T-helper 17 cell (primary cell): ENCODE data around the gene EDIL3. TPM values are rescaled to one million over a fixed set of nuclear protein-coding genes. Genes with fewer than 3 reads are reported as not detected.

Source experiments
- ATAC-seq: fragments of 150-1000 bp; cut with Tn5 transposase; 2 replicates; pipeline ENCODE4 v1.10.0; 2021; ENCODE audit warnings: mild to moderate bottlenecking, moderate library complexity
- DNase-seq, 3 donors: peaks; one replicate each; pipeline versions ENCODE4 v3.0.0 to v3.0.0-alpha.2; 2020 to 2021
- H3K9me3 ChIP-seq: one replicate; pipeline ENCODE4 v1.7.0; 2013; ENCODE audit warnings: low read length, mild to moderate bottlenecking; ENCODE audit not compliant: control insufficient read depth, poor library complexity, severe bottlenecking
- H3K27ac Mint-ChIP-seq: one replicate; pipeline ENCODE4 v1.8.0; 2022; ENCODE audit warnings: mild to moderate bottlenecking, moderate library complexity, mixed read lengths
- H3K27me3 Mint-ChIP-seq: one replicate; pipeline ENCODE4 v1.8.0; 2022; ENCODE audit warnings: mixed read lengths
- H3K36me3 Mint-ChIP-seq: one replicate; pipeline ENCODE4 v1.8.0; 2022; ENCODE audit warnings: low read depth, mixed read lengths
- H3K4me1 Mint-ChIP-seq: one replicate; pipeline ENCODE4 v1.8.0; 2022; ENCODE audit warnings: mild to moderate bottlenecking, mixed read lengths
- H3K4me3 Mint-ChIP-seq: one replicate; pipeline ENCODE4 v1.8.0; 2022; ENCODE audit warnings: mild to moderate bottlenecking, moderate library complexity, mixed read lengths
- total RNA-seq, 4 donors: library from RNA in 2 of 4; stranded (reverse) in 2 of 4; gene quantifications; one replicate each; pipeline ENCODE4 v1.2.3 and lab custom pipeline; 2022 to 2026

The EDIL3 gene
- total RNA-seq, 2 donors from 2014 or later: not detected

GRCh38 chr5:83956386-83956785 lies 428.3 kb downstream of the EDIL3 start:
- no peaks in the 10 kb centered on the region for H3K4me1 Mint-ChIP-seq
- DNase-seq (no peak), ATAC-seq (no peak)
- H3K4me3 Mint-ChIP-seq: no peak overlapping the region
- no peaks in the 10 kb centered on the region for H3K36me3 Mint-ChIP-seq
- no peaks in the 10 kb centered on the region for H3K27me3 Mint-ChIP-seq
- no peaks in the 10 kb centered on the region for H3K9me3 ChIP-seq
- H3K27ac Mint-ChIP-seq: no peak overlapping the region

- ATAC-seq (no peak), DNase-seq (no peak)
- Mint-ChIP-seq H3K27me3 (no peaks in the 10 kb centered on the region), H3K4me1 (no peaks in the 10 kb centered on the region), H3K27ac (no peak overlapping the region), H3K4me3 (no peak overlapping the region), H3K36me3 (no peaks in the 10 kb centered on the region)
- no peaks in the 10 kb centered on the region for H3K9me3 ChIP-seq
Measured at GRCh38 chr5:83955916-83956315, 428.8 kb downstream of the EDIL3 start.

GRCh38 chr5:83947763-83948162 lies 436.9 kb downstream of the EDIL3 start:
- Mint-ChIP-seq H3K27ac (no peak overlapping the region), H3K36me3 (no peaks in the 10 kb centered on the region), H3K27me3 (no peaks in the 10 kb centered on the region), H3K4me3 (no peak overlapping the region), H3K4me1 (no peaks in the 10 kb centered on the region)
- no peaks in the 10 kb centered on the region for H3K9me3 ChIP-seq
- DNase-seq (no peak), ATAC-seq (no peak)

DNA sequence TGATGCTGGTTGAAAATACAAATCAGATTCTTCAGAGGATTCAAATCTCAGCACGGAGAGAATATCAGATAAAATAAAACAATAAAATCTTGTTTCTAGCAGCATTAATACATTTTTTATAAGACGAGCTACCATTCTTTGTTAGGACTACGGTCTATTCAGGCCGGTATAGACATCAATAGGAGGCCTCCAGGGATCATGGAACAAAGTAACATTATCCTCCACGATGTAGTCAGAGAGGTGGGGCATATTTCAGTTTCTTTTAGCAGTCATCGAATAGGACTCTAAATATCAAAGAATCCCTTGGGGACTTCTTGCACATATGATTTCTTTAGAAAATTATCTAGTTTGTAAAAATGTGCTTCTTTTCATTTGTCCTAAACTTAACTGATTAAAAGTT lies 438.2 kb downstream of the EDIL3 start:
- Mint-ChIP-seq H3K4me3 (no peak overlapping the region), H3K27me3 (no peaks in the 10 kb centered on the region), H3K27ac (no peak overlapping the region), H3K36me3 (no peaks in the 10 kb centered on the region), H3K4me1 (no peaks in the 10 kb centered on the region)
- ATAC-seq: no peak
- no peak for DNase-seq
- no peaks in the 10 kb centered on the region for H3K9me3 ChIP-seq

DNA sequence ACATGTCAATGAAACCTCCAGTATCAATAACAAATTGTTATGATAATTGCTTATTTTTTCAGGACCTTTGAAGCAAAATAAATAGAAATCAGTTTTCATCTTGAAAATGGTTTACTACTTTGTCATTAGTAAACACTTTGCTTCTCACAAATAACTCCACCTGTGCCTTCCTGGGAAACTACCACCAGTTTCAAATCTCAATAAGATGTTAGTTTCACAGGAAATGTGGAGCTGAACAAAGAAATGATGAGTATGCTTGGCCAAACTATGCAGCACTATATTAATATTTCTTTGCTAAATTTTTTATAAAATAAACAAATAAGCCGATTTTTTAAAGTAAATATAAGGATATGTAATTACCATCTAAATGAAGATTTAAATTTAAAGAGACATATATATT lies 442.5 kb downstream of the EDIL3 start:
- Mint-ChIP-seq H3K36me3 (no peaks in the 10 kb centered on the region), H3K4me1 (no peaks in the 10 kb centered on the region), H3K27ac (no peak overlapping the region), H3K27me3 (no peaks in the 10 kb centered on the region), H3K4me3 (no peak overlapping the region)
- no peaks in the 10 kb centered on the region for H3K9me3 ChIP-seq
- DNase-seq (no peak), ATAC-seq (no peak)

DNA sequence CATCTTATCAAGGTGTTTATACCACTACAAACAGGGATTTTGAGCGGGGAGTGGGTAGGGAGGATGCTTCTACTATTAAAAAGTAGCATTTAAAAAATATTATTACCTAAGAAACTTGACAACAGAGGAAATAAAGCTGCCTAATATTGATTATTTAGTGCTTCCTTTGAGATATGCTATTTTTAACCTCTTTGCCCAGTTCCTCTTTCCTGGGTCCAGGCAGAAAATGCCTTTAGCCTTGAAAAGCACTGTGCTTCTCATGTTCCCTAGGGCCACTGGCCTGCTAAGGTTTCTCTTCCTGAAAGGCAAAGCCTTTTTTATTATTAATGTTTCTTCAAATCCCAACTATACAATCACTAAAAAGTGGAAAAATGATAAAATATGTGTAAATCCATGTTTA lies 446.8 kb downstream of the EDIL3 start:
- H3K36me3 Mint-ChIP-seq: no peaks in the 10 kb centered on the region
- no peaks in the 10 kb centered on the region for H3K4me1 Mint-ChIP-seq
- no peak overlapping the region for H3K4me3 Mint-ChIP-seq
- H3K9me3 ChIP-seq: no peaks in the 10 kb centered on the region
- H3K27me3 Mint-ChIP-seq: no peaks in the 10 kb centered on the region
- ATAC-seq: no peak
- H3K27ac Mint-ChIP-seq: no peak overlapping the region
- no peak for DNase-seq

DNA sequence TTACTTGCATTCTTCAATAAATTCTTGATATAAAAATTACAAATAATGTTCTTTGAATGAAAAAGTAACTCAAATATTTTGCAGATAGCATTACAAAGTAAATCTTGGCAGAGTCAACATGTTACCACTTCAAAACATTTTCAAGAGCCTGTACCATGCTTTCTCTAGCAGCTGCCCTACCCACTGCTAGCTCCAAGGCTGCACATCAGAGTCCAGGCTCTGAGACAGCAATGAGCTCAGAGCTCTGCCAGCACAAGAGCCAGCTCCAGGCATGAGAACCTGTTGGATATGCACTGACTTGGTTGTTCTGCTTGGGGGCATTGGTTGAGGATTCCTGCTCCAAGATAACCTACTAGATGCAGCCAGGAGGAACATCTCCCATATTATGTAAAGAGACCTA lies 452.7 kb downstream of the EDIL3 start:
- Mint-ChIP-seq H3K27me3 (no peaks in the 10 kb centered on the region), H3K4me3 (no peak overlapping the region), H3K36me3 (no peaks in the 10 kb centered on the region), H3K4me1 (no peaks in the 10 kb centered on the region), H3K27ac (no peak overlapping the region)
- no peaks in the 10 kb centered on the region for H3K9me3 ChIP-seq
- ATAC-seq (no peak), DNase-seq (no peak)

- ATAC-seq: no peak
- H3K4me1 Mint-ChIP-seq: no peaks in the 10 kb centered on the region
- DNase-seq: peak in 1 of 3 donors; percentile 16
- no peaks in the 10 kb centered on the region for H3K27me3 Mint-ChIP-seq
- no peaks in the 10 kb centered on the region for H3K9me3 ChIP-seq
- no peaks in the 10 kb centered on the region for H3K36me3 Mint-ChIP-seq
- H3K27ac Mint-ChIP-seq: no peak overlapping the region
- H3K4me3 Mint-ChIP-seq: no peak overlapping the region
Measured at GRCh38 chr5:83927140-83927733, 457.4 kb downstream of the EDIL3 start.

DNA sequence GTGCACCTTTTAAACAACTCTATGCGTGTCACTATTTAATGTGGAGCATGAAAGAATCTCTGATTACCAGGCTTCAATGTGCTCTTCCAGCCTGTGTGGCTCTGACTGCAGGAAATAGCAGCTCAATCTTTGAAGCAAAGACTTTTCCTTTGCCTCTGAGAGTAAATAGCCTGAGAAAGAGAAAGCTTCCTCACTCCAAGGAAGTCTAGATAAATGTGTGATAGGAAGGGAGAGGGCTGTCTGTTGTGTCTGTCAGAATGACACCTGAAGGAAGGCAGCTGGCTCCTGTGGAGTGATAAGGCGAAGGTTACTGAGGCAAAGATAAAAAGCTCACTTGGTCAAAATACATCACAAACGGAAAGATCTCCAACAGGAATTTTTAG lies 458.7 kb downstream of the EDIL3 start:
- H3K9me3 ChIP-seq: no peaks in the 10 kb centered on the region

DNA sequence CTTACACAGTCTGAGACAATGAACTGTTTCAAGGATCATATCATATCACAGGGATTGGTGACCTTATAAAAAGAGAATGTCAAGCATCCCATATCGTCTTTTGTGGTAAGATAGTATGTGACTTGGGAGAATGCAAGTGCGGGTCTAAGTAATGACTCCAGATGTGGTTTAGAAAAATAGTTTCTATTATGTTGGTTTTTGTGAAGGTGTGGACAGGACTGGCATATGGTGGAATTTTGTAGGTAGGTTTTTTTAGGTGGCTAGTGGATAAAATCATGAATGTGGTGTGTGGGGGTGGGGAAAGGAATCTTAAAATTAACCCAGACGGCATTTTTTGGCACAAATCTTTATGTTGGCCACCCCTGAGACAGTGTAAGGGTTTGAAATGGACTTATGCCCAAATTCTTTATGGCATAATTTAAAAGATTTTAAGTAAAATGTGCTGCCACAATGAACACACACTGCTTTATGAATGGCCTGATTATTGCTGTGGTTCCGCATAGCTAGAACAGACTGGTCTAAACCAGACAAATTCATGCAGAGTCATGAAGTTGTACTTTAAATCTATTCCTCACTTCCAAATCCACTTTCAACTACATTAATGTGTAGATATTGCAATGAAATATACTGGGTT lies 459.2 kb downstream of the EDIL3 start:
- no peak overlapping the region for H3K27ac Mint-ChIP-seq
- no peaks in the 10 kb centered on the region for H3K9me3 ChIP-seq
- H3K27me3 Mint-ChIP-seq: peaks cover 7% of the 10 kb centered on the region
- H3K4me3 Mint-ChIP-seq: no peak overlapping the region
- no peaks in the 10 kb centered on the region for H3K4me1 Mint-ChIP-seq
- DNase-seq (no peak), ATAC-seq (no peak)
- H3K36me3 Mint-ChIP-seq: no peaks in the 10 kb centered on the region

More for the DNA sequence above, 458.7 kb downstream of the EDIL3 start:
- Mint-ChIP-seq H3K4me3 (no peak overlapping the region), H3K27ac (no peak overlapping the region), H3K4me1 (no peaks in the 10 kb centered on the region), H3K36me3 (no peaks in the 10 kb centered on the region), H3K27me3 (peaks cover 6% of the 10 kb centered on the region)
- no peak for ATAC-seq
- DNase-seq: no peak

DNA sequence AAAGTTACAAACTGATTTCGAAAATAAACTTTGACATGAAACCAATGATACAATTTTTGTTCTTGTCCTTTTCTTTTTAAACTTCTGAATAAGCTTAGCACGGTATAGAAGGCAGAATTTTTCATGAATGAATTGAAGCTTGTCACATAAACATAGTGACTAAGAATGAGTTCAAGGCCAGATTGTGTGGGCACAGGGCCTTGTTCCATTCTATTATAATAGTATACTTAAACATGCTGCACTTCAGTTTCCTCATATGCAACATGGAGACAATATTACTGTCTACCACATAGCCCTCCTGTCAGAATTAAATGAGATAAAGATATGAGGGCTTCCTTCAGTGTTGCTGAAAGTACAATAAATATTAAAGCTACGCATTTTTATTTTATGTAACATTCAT lies 459.8 kb downstream of the EDIL3 start:
- no peak overlapping the region for H3K27ac Mint-ChIP-seq
- H3K4me1 Mint-ChIP-seq: no peaks in the 10 kb centered on the region

GRCh38 chr5:83924171-83924570 lies 460.5 kb downstream of the EDIL3 start:
- ATAC-seq (no peak), DNase-seq (no peak)
- Mint-ChIP-seq H3K27me3 (peaks cover 12% of the 10 kb centered on the region), H3K36me3 (no peaks in the 10 kb centered on the region), H3K27ac (no peak overlapping the region), H3K4me3 (no peak overlapping the region), H3K4me1 (no peaks in the 10 kb centered on the region)
- no peaks in the 10 kb centered on the region for H3K9me3 ChIP-seq

More for the DNA sequence above, 459.8 kb downstream of the EDIL3 start:
- H3K9me3 ChIP-seq: no peaks in the 10 kb centered on the region
- Mint-ChIP-seq H3K27me3 (peaks cover 12% of the 10 kb centered on the region), H3K4me3 (no peak overlapping the region), H3K36me3 (no peaks in the 10 kb centered on the region)
- DNase-seq (no peak), ATAC-seq (no peak)

DNA sequence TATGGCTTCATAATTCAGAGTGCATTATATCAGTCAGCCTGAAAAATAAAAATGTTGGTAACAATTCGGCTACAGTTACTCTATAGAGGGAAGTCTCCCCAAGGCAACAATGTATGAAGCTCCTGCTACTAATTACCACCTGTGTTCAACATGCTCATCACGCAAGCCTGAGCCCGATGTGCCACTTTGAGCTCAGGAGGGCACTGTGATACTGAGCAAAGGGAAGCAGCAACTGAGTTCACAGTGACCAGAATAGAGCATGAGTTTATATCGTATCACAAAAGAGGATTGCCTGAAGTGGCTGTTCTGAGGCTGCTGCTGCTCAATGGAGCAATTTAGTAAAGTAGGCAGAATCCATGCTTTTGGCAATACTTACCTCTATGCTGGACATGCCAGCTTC lies 462.0 kb downstream of the EDIL3 start:
- no peak overlapping the region for H3K4me3 Mint-ChIP-seq
- H3K4me1 Mint-ChIP-seq: no peaks in the 10 kb centered on the region
- peaks cover 12% of the 10 kb centered on the region for H3K27me3 Mint-ChIP-seq
- DNase-seq (no peak), ATAC-seq (no peak)
- H3K36me3 Mint-ChIP-seq: no peaks in the 10 kb centered on the region
- H3K27ac Mint-ChIP-seq: no peak overlapping the region
- H3K9me3 ChIP-seq: no peaks in the 10 kb centered on the region

GRCh38 chr5:83921666-83922193 lies 462.9 kb downstream of the EDIL3 start:
- H3K27ac Mint-ChIP-seq: no peak overlapping the region
- no peaks in the 10 kb centered on the region for H3K4me1 Mint-ChIP-seq
- H3K4me3 Mint-ChIP-seq: peak overlapping the region; percentile 22
- H3K27me3 Mint-ChIP-seq: peaks cover 18% of the 10 kb centered on the region
- H3K9me3 ChIP-seq: no peaks in the 10 kb centered on the region
- H3K36me3 Mint-ChIP-seq: no peaks in the 10 kb centered on the region
- DNase-seq (no peak), ATAC-seq (no peak)
